Smooth muscle cell (in vitro differentiated cells): Measurements from ENCODE around the gene PHACTR1. TPM values are rescaled to one million over a fixed set of nuclear protein-coding genes. Genes with fewer than 3 reads are reported as not detected.

Experiments used
- DNase-seq: peaks from one replicate; lab custom pipeline; 2025; ENCODE audit not compliant: unreplicated experiment; lab: John Stamatoyannopoulos, UW
- H2AFZ ChIP-seq: fragments of 200-600 bp; sonication (generic); 2 replicates; pipeline ENCODE4 v1.6.0; 2016; ENCODE audit warnings: antibody characterized with exemption, low read depth, mild to moderate bottlenecking
- H3F3A ChIP-seq: fragments of 200-600 bp; sonication (generic); 2 replicates; pipeline ENCODE4 v1.6.0; 2017; ENCODE audit warnings: antibody characterized with exemption, low read depth
- H3K27ac ChIP-seq: fragments of 200-600 bp; sonication (generic); 2 replicates; pipeline ENCODE4 v1.5.1; 2016; ENCODE audit warnings: low read depth, mild to moderate bottlenecking
- H3K27me3 ChIP-seq: fragments of 200-600 bp; sonication (generic); 2 replicates; pipeline ENCODE4 v1.6.1; 2016; ENCODE audit warnings: low read depth, mild to moderate bottlenecking
- H3K36me3 ChIP-seq: fragments of 200-600 bp; sonication (generic); 2 replicates; pipeline ENCODE4 v1.5.1; 2016; ENCODE audit warnings: low read depth
- H3K4me1 ChIP-seq: fragments of 200-600 bp; sonication (generic); 2 replicates; pipeline ENCODE4 v1.5.1; 2016; ENCODE audit warnings: low read depth
- H3K4me2 ChIP-seq: fragments of 200-600 bp; sonication (generic); 2 replicates; pipeline ENCODE4 v1.6.0; 2016; ENCODE audit warnings: mild to moderate bottlenecking
- H3K4me3 ChIP-seq: fragments of 200-600 bp; sonication (generic); 2 replicates; pipeline ENCODE4 v1.5.1; 2016; ENCODE audit warnings: mild to moderate bottlenecking
- H3K79me2 ChIP-seq: fragments of 200-600 bp; sonication (generic); 2 replicates; pipeline ENCODE4 v1.6.0; 2016; ENCODE audit warnings: low read depth, mild to moderate bottlenecking
- H3K9ac ChIP-seq: fragments of 200-600 bp; sonication (generic); 2 replicates; pipeline ENCODE4 v1.6.0; 2016; ENCODE audit warnings: low read depth
- H3K9me3 ChIP-seq: fragments of 200-600 bp; sonication (generic); replicated peaks from 2 replicates; pipeline ENCODE4 v1.5.1; 2016; ENCODE audit warnings: low read depth
- H4K20me1 ChIP-seq: fragments of 200-600 bp; sonication (generic); 2 replicates; pipeline ENCODE4 v1.6.0; 2016; ENCODE audit warnings: low read depth
- CTCF ChIP-seq: fragments of 200-600 bp; sonication (generic); IDR thresholded peaks from 2 replicates; pipeline ENCODE4 v1.5.1; 2017; ENCODE audit warnings: borderline replicate concordance, mild to moderate bottlenecking, antibody characterized with exemption; ENCODE audit not compliant: insufficient read depth, poor library complexity, severe bottlenecking
- WGBS: methylation state at CpG from one replicate; pipeline ENCODE4 v1.1.7; 2016; ENCODE audit warnings: low lambda C conversion rate; 5-methylcytosine and 5-hydroxymethylcytosine counted together
- polyA plus RNA-seq: library from polyadenylated mRNA; unstranded; fragments of >200 nt; fragmentation: Nextera tagmentation; extraction: Ambion mirVana; gene quantifications from 2 replicates; pipeline ENCODE4 v1.2.1, GENCODE V29; 2016
- total RNA-seq: library from RNA; depleted of rRNA; stranded (reverse); fragments of >200 nt; gene quantifications from 2 replicates; pipeline ENCODE4 v1.2.3, GENCODE V29; 2014

The PHACTR1 gene
- total and polyA plus RNA-seq, 2 experiments from 2014 or later = 0.09 to 0.67 TPM

GRCh38 chr6:12818324-12818723, 101.8 kb downstream of the PHACTR1 start:
- no peaks in the 10 kb centered on the region for H3K4me1 ChIP-seq
- H3K27ac ChIP-seq = no peak overlapping the region
- H2AFZ ChIP-seq = no peak overlapping the region
- H3K9me3 ChIP-seq = no peaks in the 10 kb centered on the region
- H3K4me3 ChIP-seq = no peak overlapping the region
- no peaks in the 10 kb centered on the region for H3K36me3 ChIP-seq
- 30% methylated on average over 1 of the region's 1 CpG for WGBS
- no peak overlapping the region for H3K9ac ChIP-seq
- H3K27me3 ChIP-seq = peaks cover 9% of the 10 kb centered on the region
- no peak for TF ChIP-seq CTCF
- no peaks in the 10 kb centered on the region for H4K20me1 ChIP-seq
- no peaks in the 10 kb centered on the region for H3F3A ChIP-seq
- H3K4me2 ChIP-seq = no peak overlapping the region
- DNase-seq = no peak
- H3K79me2 ChIP-seq = no peaks in the 10 kb centered on the region

- H3K4me2 ChIP-seq = no peak overlapping the region
- no peaks in the 10 kb centered on the region for H4K20me1 ChIP-seq
- H3F3A ChIP-seq = no peaks in the 10 kb centered on the region
- H3K36me3 ChIP-seq = no peaks in the 10 kb centered on the region
- DNase-seq = no peak
- no peak overlapping the region for H3K4me3 ChIP-seq
- WGBS = 91% methylated on average over 8 of the region's 8 CpGs
- H3K4me1 ChIP-seq = no peaks in the 10 kb centered on the region
- H3K27me3 ChIP-seq = no peaks in the 10 kb centered on the region
- no peak overlapping the region for H2AFZ ChIP-seq
- H3K9ac ChIP-seq = no peak overlapping the region
- TF ChIP-seq CTCF = no peak
- no peaks in the 10 kb centered on the region for H3K9me3 ChIP-seq
- H3K27ac ChIP-seq = no peak overlapping the region
- no peaks in the 10 kb centered on the region for H3K79me2 ChIP-seq
Measured at GRCh38 chr6:12823847-12824246, 107.3 kb downstream of the PHACTR1 start.

GRCh38 chr6:12826584-12826983, 110.0 kb downstream of the PHACTR1 start:
- Histone ChIP-seq H3F3A (no peaks in the 10 kb centered on the region), H2AFZ (no peak overlapping the region), H3K9me3 (no peaks in the 10 kb centered on the region), H3K4me2 (no peak overlapping the region), H4K20me1 (no peaks in the 10 kb centered on the region), H3K36me3 (no peaks in the 10 kb centered on the region), H3K27me3 (no peaks in the 10 kb centered on the region), H3K79me2 (no peaks in the 10 kb centered on the region), H3K4me3 (no peak overlapping the region), H3K27ac (no peak overlapping the region), H3K4me1 (no peaks in the 10 kb centered on the region), H3K9ac (no peak overlapping the region)
- WGBS = 77% methylated on average over 2 of the region's 2 CpGs
- TF ChIP-seq CTCF = no peak
- DNase-seq = no peak

GRCh38 chr6:12827921-12828320, 111.4 kb downstream of the PHACTR1 start:
- 96% methylated on average over 2 of the region's 2 CpGs for WGBS
- no peak for DNase-seq
- no peaks in the 10 kb centered on the region for H3K9me3 ChIP-seq

More at GRCh38 chr6:12827921-12828320, 111.4 kb downstream of the PHACTR1 start:
- Histone ChIP-seq H3K79me2 (no peaks in the 10 kb centered on the region), H3K4me1 (no peaks in the 10 kb centered on the region), H3K4me2 (no peak overlapping the region), H3K9ac (no peak overlapping the region), H3F3A (no peaks in the 10 kb centered on the region), H3K4me3 (no peak overlapping the region), H3K36me3 (no peaks in the 10 kb centered on the region), H3K27me3 (no peaks in the 10 kb centered on the region), H2AFZ (no peak overlapping the region), H4K20me1 (no peaks in the 10 kb centered on the region), H3K27ac (no peak overlapping the region)
- no peak for TF ChIP-seq CTCF
